GM18508 (cell line): ENCODE data around the gene TNXB.
"Not testable (repeated sequence)": the region's sequence is repeated elsewhere in the genome, so short reads cannot be mapped to it uniquely, and the experiment has no call there.

Source experiments
- ATAC-seq: cut with Tn5 transposase; IDR thresholded peaks from one replicate; pipeline ENCODE4 v1.9.1; 2021; ENCODE audit warnings: moderate number of reproducible peaks; ENCODE audit not compliant: insufficient read depth, unreplicated experiment

The TNXB gene

GRCh38 chr6:32146287-32146686, 37.1 kb upstream of the TNXB start:
- no peak for ATAC-seq

DNA sequence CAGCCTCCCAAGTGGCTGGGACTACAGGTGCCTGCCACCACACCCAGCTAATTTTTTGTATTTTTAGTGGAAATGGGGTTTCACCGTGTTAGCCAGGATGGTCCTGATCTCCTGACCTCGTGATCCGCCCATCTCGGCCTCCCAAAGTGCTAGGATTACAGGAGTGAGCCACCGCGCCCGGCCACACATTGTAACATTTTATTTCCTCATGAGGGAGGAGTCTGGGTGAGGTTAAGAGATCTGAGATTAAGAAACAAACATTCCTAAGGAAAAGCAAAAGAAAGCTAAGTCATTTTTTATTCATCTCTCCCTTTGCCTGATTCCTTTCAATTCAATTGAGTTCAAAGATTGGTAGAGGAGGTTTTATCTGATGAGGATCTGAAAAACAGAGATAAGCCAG, 35.1 kb upstream of the TNXB start:
- not testable (repeated sequence) for ATAC-seq

DNA sequence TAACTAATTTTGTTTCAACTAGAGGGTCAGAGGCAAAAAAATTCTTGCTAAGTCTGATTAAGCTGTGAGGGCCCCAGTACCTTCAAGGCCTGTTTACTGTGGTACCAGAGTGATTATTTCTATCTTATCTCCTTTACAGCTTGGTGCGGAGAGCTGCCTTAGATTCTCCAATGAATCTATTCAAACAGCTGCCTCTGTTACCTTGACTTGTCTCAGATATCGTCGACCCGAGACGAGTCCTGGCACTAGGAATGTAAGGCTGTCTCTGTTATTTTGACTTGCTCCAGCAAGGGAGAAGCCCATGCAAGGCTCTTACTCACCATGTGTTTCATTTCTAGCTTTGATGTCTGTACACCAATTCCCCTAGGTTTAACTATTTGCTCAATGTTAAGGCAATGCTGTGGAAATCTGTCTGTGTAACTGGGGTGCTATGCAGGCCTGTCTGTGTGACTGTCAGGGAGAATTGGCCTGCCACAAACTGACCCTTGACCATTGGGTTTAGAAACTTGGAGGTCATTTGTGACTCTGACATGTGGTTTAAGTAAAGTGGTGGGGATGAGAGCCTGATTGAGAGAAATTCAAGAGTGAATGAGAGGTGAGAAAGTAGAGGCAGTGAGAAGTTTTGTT, 31.4 kb upstream of the TNXB start:
- no peak for ATAC-seq

DNA sequence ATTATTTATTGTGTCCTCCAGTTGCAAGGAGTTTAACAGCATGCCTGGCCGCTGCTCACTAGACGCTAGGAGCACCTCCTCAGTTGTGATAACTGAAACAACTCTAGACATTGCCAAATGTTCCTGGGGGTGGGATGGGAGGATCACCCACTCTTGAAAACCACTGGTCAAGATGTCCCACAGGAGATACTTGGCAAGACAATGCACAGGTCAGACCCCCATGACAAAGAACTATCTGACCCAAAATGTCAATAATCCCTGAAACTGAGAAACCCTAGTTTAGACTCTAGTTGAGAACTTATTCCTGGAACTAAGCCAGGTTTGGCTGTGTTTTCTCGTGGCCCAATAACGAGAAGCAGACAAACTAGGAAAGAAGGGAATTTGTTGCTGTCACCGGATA, 30.5 kb upstream of the TNXB start:
- no peak for ATAC-seq

GRCh38 chr6:32137454-32137853, 28.3 kb upstream of the TNXB start:
- no peak for ATAC-seq

- ATAC-seq, result no peak
These were observed 24.6 kb upstream of the TNXB start for GRCh38 chr6:32133786-32134185.

DNA sequence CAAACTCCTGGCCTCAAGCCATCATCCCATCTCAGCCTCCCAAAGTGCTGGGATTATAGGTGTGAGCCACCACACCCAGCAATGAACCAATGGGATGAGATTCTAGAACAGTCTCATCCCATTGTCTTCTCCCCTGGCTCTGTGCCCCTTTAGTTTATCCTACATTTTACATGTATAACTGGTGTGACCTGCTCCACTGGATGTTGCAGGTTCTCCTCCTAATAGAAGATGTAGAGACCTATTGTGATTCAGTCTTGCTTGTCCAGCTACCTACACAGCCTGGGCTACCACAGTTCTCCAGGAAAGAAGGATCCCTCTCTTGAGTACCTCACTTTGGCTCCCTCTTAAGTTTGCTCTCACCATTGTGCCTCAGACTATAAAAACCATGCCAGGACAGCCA, 23.0 kb upstream of the TNXB start:
- ATAC-seq, result no peak

DNA sequence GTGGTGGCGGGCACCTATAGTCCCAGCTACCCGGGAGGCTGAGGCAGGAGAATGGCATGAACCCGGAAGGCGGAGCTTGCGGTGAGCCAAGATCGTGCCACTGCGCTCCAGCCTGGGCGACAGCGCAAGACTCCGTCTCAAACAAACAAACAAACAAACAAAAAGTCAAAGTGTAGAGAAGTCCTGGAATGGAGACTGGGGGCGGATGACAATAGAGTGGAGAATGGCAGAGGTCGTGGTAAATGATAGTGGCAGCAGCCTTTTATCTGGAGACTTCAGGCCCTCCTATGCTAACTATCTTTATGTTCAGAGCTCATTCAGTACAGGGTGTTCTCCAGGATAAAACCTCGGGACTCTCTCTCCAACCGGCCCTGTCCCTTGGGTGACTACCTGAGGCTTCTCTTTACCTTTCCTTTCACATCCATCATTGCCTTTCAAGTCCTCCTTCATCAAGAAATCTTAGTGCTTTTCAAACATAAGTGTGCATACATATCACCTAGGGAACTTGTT, 22.4 kb upstream of the TNXB start:
- no peak for ATAC-seq

DNA sequence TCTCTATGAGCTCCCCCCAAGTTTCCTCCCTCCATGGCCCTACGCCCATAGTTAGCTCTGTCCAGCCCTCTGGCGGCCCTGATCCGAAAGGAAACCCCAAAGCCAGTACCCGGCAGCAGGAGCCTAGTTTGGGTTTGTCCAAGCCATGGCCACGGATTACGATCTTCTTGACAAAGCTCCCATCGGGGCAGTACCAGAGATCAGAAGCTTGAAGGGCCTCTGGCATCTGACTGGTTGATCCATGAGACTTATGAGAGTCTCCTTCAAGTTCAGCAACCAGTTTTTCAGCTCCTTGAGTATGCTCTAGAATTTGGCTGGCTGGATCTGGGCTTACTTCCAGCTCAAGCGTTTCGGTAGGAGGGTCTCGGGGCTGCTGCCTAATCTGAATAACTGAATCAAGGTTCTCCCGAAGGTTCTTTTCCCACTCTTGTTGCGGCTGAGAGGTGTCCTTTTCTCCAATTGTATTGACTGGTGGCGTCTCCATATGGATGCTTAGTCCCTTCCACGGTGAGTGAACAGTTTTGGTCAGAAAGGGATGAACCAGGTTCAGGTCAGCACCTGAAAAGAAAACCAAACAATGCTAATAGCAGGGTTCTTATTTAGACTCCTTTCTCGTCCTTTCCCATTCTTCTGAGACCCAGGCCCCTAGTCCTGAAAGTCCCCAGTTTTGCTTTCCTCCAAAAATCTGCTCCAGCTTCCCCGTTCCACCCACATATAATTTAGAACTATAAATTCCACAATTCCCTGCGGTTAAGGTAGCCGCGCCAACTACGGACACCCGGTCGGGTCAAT, 20.4 kb upstream of the TNXB start:
- ATAC-seq, result no peak

- no peak for ATAC-seq
These were observed 19.7 kb upstream of the TNXB start for GRCh38 chr6:32128751-32129296.

DNA sequence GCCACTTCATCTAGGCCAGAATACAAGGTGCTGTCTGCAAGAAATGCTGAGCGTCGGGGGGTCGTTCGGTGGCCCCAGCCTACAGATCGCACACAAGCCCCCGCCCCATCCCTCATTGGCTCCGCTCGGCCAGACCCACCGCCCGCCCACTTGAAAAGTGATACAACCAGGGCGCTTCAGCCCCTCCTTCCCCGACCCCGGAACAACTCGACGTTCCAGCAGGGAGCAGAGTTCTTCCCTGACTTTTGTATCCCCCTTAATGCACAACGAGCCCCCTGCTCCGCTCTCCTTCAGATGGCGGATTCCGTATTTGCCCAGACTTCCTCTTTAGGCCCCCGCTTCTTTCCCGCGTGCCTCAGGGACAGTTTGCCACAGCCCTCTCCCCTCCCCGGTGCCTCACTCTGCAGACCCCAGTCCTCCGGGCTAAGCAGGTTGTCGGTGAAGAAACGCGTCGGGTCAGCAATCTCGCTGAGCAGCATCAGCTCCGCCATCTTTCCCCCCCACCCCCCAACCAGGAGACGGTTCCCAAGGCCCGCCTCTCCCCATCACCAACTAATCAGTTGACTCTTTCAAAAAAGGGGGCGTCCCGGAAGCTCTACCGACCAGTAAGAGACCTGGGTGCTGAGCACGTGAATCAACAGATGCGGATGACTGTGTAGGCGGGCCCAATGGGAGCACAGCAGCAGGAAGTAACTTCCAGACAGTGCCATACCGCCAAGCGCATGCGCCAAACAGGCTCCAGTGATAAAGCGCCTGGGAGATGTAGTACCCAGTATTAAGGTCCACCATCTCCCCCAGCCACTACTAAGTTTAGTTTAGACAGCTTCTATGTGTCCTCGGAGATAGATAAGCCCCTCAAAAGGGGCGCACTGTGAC, 18.8 kb upstream of the TNXB start, which contains the start of gene ATF6B:
ATF6B (minus strand) TSS at position 530 of the 876 bp plus-strand sequence; CDS start at position 491, 39 bp downstream.
- peak; percentile 76 for ATAC-seq

DNA sequence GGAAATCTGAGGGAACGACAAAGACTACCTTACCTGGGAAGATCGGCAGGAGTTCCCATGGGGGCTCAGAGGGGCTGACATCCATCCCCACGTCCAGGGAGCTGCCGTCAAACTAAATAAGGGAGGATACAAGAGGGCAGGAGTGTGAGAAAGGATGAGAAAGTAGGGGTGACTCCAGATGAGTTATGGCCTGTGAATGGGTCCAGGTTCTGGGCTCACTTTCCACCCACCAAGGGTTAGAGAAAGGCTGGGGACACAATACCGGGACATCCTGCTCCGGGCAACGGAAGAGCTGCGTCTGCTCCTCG, 18.2 kb upstream of the TNXB start:
- ATAC-seq, result no peak

- ATAC-seq, result no peak
These were observed 17.7 kb upstream of the TNXB start for GRCh38 chr6:32126880-32127279.

- no peak for ATAC-seq
These were observed 14.5 kb upstream of the TNXB start for GRCh38 chr6:32123681-32124080.

GRCh38 chr6:32120573-32121059, 11.5 kb upstream of the TNXB start:
- no peak for ATAC-seq

DNA sequence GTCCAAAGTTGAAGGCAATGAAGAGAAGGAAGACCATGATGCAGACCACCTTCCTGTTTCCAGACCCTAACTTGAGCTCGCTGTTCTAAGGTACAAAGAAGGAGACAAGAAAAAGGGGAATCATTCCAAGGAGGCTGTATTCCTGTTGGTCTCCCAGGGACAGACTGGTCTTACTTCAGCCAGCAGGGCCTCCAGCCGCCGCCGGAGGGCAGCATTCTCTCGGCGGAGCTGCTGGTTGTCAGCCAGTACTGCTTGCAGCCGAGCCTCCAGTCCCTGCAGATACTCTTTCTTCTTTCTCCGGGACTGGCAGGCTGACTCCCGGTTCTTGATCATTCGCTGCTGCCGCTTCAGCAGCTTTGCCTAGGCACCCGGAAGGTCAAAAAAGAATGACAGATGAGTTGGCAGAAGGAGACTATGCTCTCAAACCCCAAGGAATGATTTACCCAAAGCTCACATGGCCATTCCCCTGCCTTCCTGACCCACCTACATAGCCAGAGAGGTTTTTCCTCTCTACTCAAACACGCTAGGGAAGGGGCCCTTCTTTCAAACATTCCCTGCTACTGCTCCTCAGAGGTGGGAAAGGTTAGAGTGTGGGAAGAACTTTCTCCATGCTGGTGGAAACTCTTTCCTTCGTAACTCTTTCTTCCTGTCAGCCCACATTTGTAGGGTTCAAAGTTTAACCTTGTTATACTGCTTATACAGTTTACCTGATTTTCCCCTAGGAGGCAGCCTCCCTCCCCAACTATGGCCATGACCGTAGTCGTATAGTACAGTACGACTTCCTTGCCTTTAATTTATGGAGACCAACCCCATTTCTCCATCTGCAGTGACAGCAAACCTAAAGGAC, 9.9 kb upstream of the TNXB start:
- ATAC-seq, result no peak

- ATAC-seq, result no peak
These were observed 8.3 kb upstream of the TNXB start for GRCh38 chr6:32117461-32117860.

GRCh38 chr6:32116674-32117073, 7.5 kb upstream of the TNXB start:
- no peak for ATAC-seq

- no peak for ATAC-seq
These were observed 6.5 kb upstream of the TNXB start for GRCh38 chr6:32115623-32116022.

- ATAC-seq, result no peak
These were observed 5.7 kb upstream of the TNXB start for GRCh38 chr6:32114796-32115195.
